GM23338 (cell line): ENCODE data around the gene PRR11. TPM values are rescaled to one million over a fixed set of nuclear protein-coding genes. Genes with fewer than 3 reads are reported as not detected.

ENCODE experiments used
- ATAC-seq: fragments of 200-7000 bp; cut with Tn5 transposase; 3 replicates; pipeline ENCODE4 v1.9.1; 2020
- DNase-seq: peaks from one replicate; pipeline ENCODE4 v3.0.0-alpha.2; 2015; ENCODE audit warnings: low spot score
- H2AFZ ChIP-seq: fragments of 200-600 bp; sonication (generic); 2 replicates; pipeline ENCODE4 v1.8.0; 2016; ENCODE audit warnings: antibody characterized with exemption, mild to moderate bottlenecking, moderate library complexity
- H3F3A ChIP-seq: fragments of 200-600 bp; sonication (generic); replicated peaks from 2 replicates; pipeline ENCODE4 v1.8.0; 2017; ENCODE audit warnings: antibody characterized with exemption, mixed run types, low read depth
- H3K27ac ChIP-seq: fragments of 200-600 bp; sonication (generic); 2 replicates; pipeline ENCODE4 v1.6.1; 2016; ENCODE audit warnings: low read depth
- H3K27me3 ChIP-seq: fragments of 200-600 bp; sonication (generic); 2 replicates; pipeline ENCODE4 v1.8.0; 2016; ENCODE audit warnings: mild to moderate bottlenecking, mixed run types, moderate library complexity; ENCODE audit not compliant: insufficient read depth
- H3K36me3 ChIP-seq: fragments of 200-600 bp; sonication (generic); 2 replicates; pipeline ENCODE4 v1.8.0; 2016; ENCODE audit warnings: mild to moderate bottlenecking; ENCODE audit not compliant: insufficient read depth
- H3K4me1 ChIP-seq: fragments of 200-600 bp; sonication (generic); 2 replicates; pipeline ENCODE4 v1.8.0; 2016; ENCODE audit warnings: mild to moderate bottlenecking, moderate library complexity; ENCODE audit not compliant: insufficient read depth
- H3K4me2 ChIP-seq: fragments of 200-600 bp; sonication (generic); 2 replicates; pipeline ENCODE4 v1.7.1; 2017; ENCODE audit warnings: mixed run types
- H3K4me3 ChIP-seq: fragments of 200-600 bp; sonication (generic); 2 replicates; pipeline ENCODE4 v1.6.1; 2016; ENCODE audit warnings: mixed run types
- H3K79me2 ChIP-seq: fragments of 200-600 bp; sonication (generic); replicated peaks from 2 replicates; pipeline ENCODE4 v1.8.0; 2017; ENCODE audit warnings: mild to moderate bottlenecking; ENCODE audit not compliant: insufficient read depth
- H3K9me2 ChIP-seq: fragments of 200-600 bp; sonication (generic); 2 replicates; pipeline ENCODE4 v1.8.0; 2017; ENCODE audit not compliant: insufficient read depth
- H4K20me1 ChIP-seq: fragments of 200-600 bp; sonication (generic); replicated peaks from 2 replicates; pipeline ENCODE4 v1.8.0; 2017; ENCODE audit warnings: mild to moderate bottlenecking; ENCODE audit not compliant: insufficient read depth
- H3K27ac Mint-ChIP-seq: 2 replicates; pipeline ENCODE4 v1.8.0; 2020; ENCODE audit warnings: inconsistent platforms, mild to moderate bottlenecking, moderate library complexity, mixed read lengths
- H3K27me3 Mint-ChIP-seq: 3 replicates; pipeline ENCODE4 v1.8.0; 2022; ENCODE audit warnings: low read depth, mild to moderate bottlenecking, moderate library complexity, mixed read lengths, inconsistent platforms; ENCODE audit not compliant: insufficient read depth, poor library complexity
- H3K36me3 Mint-ChIP-seq: 3 replicates; pipeline ENCODE4 v1.8.0; 2021; ENCODE audit warnings: low read depth, mild to moderate bottlenecking, inconsistent platforms, moderate library complexity, mixed read lengths
- H3K4me1 Mint-ChIP-seq: 3 replicates; pipeline ENCODE4 v1.8.0; 2020; ENCODE audit warnings: mild to moderate bottlenecking, inconsistent platforms, mixed read lengths
- H3K4me3 Mint-ChIP-seq: 3 replicates; pipeline ENCODE4 v1.8.0; 2021; ENCODE audit warnings: moderate library complexity, mild to moderate bottlenecking, inconsistent platforms, mixed read lengths
- H3K9me3 Mint-ChIP-seq: 3 replicates; pipeline ENCODE4 v1.8.0; 2020; ENCODE audit warnings: moderate library complexity, mild to moderate bottlenecking, inconsistent platforms, mixed read lengths
- CREB1 ChIP-seq: fragments of 250-450 bp; sonication (Bioruptor Pico); IDR thresholded peaks from 2 replicates; pipeline ENCODE4 v1.5.0; 2020; ENCODE audit warnings: low read depth, mild to moderate bottlenecking, moderate library complexity
- CTCF ChIP-seq, 2 experiments: fragments of 200-600 bp in 1 of 2; sonication (generic) in 1 of 2; conservative IDR thresholded peaks; 2 replicates each; pipeline versions ENCODE4 v1.5.1 to v1.6.1; 2016 to 2017; ENCODE audit warnings: antibody characterized with exemption in 2 of 2, low read depth in 2 of 2, mild to moderate bottlenecking in 2 of 2, moderate library complexity in 1 of 2
- ETS1 ChIP-seq: IDR thresholded peaks from 2 replicates; pipeline ENCODE4 v1.6.1; 2016; ENCODE audit warnings: antibody characterized with exemption
- EZH2 ChIP-seq: fragments of 200-600 bp; sonication (generic); IDR thresholded peaks from one replicate; pipeline ENCODE4 v1.8.0; 2017; ENCODE audit warnings: antibody characterized with exemption, mild to moderate bottlenecking, low read depth; ENCODE audit not compliant: unreplicated experiment
- EZH2phosphoT487 ChIP-seq: fragments of 200-600 bp; sonication (generic); IDR thresholded peaks from one replicate; pipeline ENCODE4 v1.8.1; 2018; ENCODE audit warnings: antibody characterized with exemption; ENCODE audit not compliant: unreplicated experiment
- JUNB ChIP-seq: IDR thresholded peaks from one replicate; pipeline ENCODE4 v1.6.1; 2016; ENCODE audit warnings: antibody characterized with exemption; ENCODE audit not compliant: unreplicated experiment
- NANOG ChIP-seq: IDR thresholded peaks from 2 replicates; pipeline ENCODE4 v1.6.1; 2016; ENCODE audit warnings: antibody characterized with exemption, borderline replicate concordance
- POLR2AphosphoS5 ChIP-seq: IDR thresholded peaks from 2 replicates; pipeline ENCODE4 v1.6.1; 2016; ENCODE audit warnings: antibody characterized with exemption, low read depth
- STAT1 ChIP-seq: IDR thresholded peaks from one replicate; pipeline ENCODE4 v1.6.1; 2016; ENCODE audit warnings: antibody characterized with exemption; ENCODE audit not compliant: unreplicated experiment
- ZNF114 ChIP-seq: fragments of 250-450 bp; sonication (Bioruptor Pico); IDR thresholded peaks from 2 replicates; pipeline ENCODE4 v1.5.0; 2020; ENCODE audit warnings: mild to moderate bottlenecking, moderate library complexity
- ZNF331 ChIP-seq: fragments of 250-450 bp; sonication (Bioruptor Pico); IDR thresholded peaks from 2 replicates; pipeline ENCODE4 v1.5.0; 2020; ENCODE audit warnings: low read depth, mild to moderate bottlenecking, moderate library complexity
- ZNF462 ChIP-seq: fragments of 250-450 bp; sonication (Bioruptor Pico); IDR thresholded peaks from 2 replicates; pipeline ENCODE4 v1.5.0; 2020; ENCODE audit warnings: mild to moderate bottlenecking, moderate library complexity
- polyA plus RNA-seq: library from polyadenylated mRNA; unstranded; fragments of >200 nt; fragmentation: Nextera tagmentation; extraction: Ambion mirVana; gene quantifications from 2 replicates; pipeline ENCODE4 v1.2.1, GENCODE V29; 2016
- total RNA-seq: library from RNA; depleted of rRNA; stranded (reverse); fragments of >200 nt; shearing (Covaris generic); gene quantifications from 2 replicates; pipeline ENCODE4 v1.2.3, GENCODE V29; 2014
- TF ChIP-seq, protein P1 (sequence below): IDR thresholded peaks from one replicate; pipeline ENCODE4 v1.6.1; 2018; ENCODE audit warnings: antibody characterized with exemption; ENCODE audit not compliant: unreplicated experiment

Gene PRR11
- total and polyA plus RNA-seq, 2 experiments from 2014 or later, result 42.7 to 55.9 TPM

DNA sequence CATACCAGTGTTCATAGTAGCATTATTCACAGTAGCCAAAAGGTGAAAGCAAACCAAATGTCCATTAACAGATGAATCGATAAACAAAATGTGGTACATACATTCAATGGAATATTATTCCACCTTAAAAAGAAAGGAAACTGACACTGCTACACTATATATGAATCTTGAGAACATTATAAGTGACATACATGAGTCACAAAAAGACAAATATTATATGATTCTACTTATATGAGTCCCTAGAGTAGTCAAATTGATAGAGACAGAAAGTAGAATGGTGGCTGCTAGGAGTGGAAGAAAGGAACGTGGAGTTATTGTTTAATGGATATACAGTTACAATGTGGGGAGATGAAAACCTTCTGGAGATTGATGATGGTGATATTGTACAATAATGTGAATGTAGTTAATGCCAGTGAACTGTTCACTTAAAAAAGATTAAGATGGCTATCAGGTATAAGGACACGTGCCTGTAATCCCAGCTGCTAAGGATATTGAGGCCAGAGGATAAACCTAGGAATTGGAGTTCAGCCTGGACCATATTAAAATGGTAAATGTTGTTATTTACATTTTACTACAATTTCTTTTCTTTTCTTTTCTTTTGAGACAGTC is 28.6 kb upstream of the PRR11 start:
- Histone ChIP-seq H3K79me2 (peaks cover 55% of the 10 kb centered on the region), H3K4me3 (no peak overlapping the region), H3K36me3 (peaks cover 17% of the 10 kb centered on the region; the same call in 1 of the 2 replicates), H3K9me2 (no peaks in the 10 kb centered on the region), H3K4me1 (no peaks in the 10 kb centered on the region), H4K20me1 (peaks cover 8% of the 10 kb centered on the region; the same call in 1 of the 2 replicates), H2AFZ (no peak overlapping the region), H3K27ac (no peak overlapping the region), H3F3A (no peaks in the 10 kb centered on the region), H3K4me2 (no peak overlapping the region), H3K27me3 (no peaks in the 10 kb centered on the region)
- DNase-seq, result no peak
- ATAC-seq, result no peak
- Mint-ChIP-seq H3K4me1 (no peaks in the 10 kb centered on the region), H3K36me3 (peaks cover 42% of the 10 kb centered on the region), H3K4me3 (no peak overlapping the region), H3K27me3 (no peaks in the 10 kb centered on the region), H3K27ac (no peak overlapping the region), H3K9me3 (no peaks in the 10 kb centered on the region)
- no peak for TF ChIP-seq NANOG
- no peak for TF ChIP-seq CTCF (conservative IDR thresholded peaks at IDR 0.05; ENCODE audit: low read depth in 2 of 2)
- TF ChIP-seq JUNB, result no peak
- no peak for TF ChIP-seq ETS1
- TF ChIP-seq STAT1, result no peak
- TF ChIP-seq CREB1 (CRISPR knock-in tag), result no peak
- TF ChIP-seq ZNF331 (CRISPR knock-in tag), result no peak
- no peak for TF ChIP-seq ZNF462 (CRISPR knock-in tag)
- TF ChIP-seq POLR2AphosphoS5, result no peak
- TF ChIP-seq, protein P1, sequence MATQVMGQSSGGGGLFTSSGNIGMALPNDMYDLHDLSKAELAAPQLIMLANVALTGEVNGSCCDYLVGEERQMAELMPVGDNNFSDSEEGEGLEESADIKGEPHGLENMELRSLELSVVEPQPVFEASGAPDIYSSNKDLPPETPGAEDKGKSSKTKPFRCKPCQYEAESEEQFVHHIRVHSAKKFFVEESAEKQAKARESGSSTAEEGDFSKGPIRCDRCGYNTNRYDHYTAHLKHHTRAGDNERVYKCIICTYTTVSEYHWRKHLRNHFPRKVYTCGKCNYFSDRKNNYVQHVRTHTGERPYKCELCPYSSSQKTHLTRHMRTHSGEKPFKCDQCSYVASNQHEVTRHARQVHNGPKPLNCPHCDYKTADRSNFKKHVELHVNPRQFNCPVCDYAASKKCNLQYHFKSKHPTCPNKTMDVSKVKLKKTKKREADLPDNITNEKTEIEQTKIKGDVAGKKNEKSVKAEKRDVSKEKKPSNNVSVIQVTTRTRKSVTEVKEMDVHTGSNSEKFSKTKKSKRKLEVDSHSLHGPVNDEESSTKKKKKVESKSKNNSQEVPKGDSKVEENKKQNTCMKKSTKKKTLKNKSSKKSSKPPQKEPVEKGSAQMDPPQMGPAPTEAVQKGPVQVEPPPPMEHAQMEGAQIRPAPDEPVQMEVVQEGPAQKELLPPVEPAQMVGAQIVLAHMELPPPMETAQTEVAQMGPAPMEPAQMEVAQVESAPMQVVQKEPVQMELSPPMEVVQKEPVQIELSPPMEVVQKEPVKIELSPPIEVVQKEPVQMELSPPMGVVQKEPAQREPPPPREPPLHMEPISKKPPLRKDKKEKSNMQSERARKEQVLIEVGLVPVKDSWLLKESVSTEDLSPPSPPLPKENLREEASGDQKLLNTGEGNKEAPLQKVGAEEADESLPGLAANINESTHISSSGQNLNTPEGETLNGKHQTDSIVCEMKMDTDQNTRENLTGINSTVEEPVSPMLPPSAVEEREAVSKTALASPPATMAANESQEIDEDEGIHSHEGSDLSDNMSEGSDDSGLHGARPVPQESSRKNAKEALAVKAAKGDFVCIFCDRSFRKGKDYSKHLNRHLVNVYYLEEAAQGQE, result no peak
- TF ChIP-seq EZH2phosphoT487, result no peak
- no peak for TF ChIP-seq EZH2
- no peak for TF ChIP-seq ZNF114 (CRISPR knock-in tag)
